MM.1S (cell line): ENCODE measurements around the gene KIF7.

Experiments
- CTCF ChIP-seq: fragments of 300-600 bp; sonication (generic); IDR thresholded peaks from 2 replicates; pipeline ENCODE4 v1.5.1; 2016; ENCODE audit warnings: antibody characterized with exemption, low read length, mixed read lengths
- EZH2 ChIP-seq: fragments of 300-600 bp; sonication (generic); optimal IDR thresholded peaks from 2 replicates; pipeline ENCODE3; 2017; ENCODE audit warnings: low read depth, mild to moderate bottlenecking, antibody characterized with exemption, low read length, mixed read lengths

GRCh38 chr15:89586651-89587050 lies 68.6 kb downstream of the KIF7 start:
- TF ChIP-seq CTCF (no peak), EZH2 (no peak)
